Tibial nerve (tissue), 3 donors: ENCODE data around the gene ITGAL.

ENCODE experiments used
- POLR2A ChIP-seq, 2 donors: fragments of 450-650 bp; IDR thresholded peaks; one replicate each; pipeline ENCODE4 v1.6.1; 2017; ENCODE audit warnings: antibody characterized with exemption in 2 of 2, mild to moderate bottlenecking in 2 of 2, moderate library complexity in 2 of 2
- TF ChIP-seq, protein P1 (sequence below), 5 experiments: fragments of 200-600 bp in 3 of 5; fragments of 450-650 bp in 2 of 5; sonication (generic) in 3 of 5; IDR thresholded peaks; one replicate each; pipeline ENCODE4 v1.5.1; 2016 to 2019; ENCODE audit warnings: antibody characterized with exemption in 5 of 5, mild to moderate bottlenecking in 3 of 5, moderate library complexity in 2 of 5

DNA sequence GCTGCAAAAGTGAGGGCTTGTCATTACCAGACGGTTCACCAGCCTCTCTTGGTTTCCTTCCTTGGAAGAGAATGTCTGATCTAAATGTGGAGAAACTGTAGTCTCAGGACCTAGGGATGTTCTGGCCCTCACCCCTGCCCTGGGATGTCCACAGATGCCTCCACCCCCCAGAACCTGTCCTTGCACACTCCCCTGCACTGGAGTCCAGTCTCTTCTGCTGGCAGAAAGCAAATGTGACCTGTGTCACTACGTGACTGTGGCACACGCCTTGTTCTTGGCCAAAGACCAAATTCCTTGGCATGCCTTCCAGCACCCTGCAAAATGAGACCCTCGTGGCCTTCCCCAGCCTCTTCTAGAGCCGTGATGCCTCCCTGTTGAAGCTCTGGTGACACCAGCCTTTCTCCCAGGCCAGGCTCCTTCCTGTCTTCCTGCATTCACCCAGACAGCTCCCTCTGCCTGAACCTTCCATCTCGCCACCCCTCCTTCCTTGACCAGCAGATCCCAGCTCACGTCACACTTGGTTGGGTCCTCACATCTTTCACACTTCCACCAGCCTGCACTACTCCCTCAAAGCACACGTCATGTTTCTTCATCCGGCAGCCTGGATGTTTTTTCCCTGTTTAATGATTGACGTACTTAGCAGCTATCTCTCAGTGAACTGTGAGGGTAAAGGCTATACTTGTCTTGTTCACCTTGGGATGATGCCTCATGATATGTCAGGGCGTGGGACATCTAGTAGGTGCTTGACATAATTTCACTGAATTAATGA is 49.5 kb downstream of the ITGAL start:
- TF ChIP-seq, protein P1, sequence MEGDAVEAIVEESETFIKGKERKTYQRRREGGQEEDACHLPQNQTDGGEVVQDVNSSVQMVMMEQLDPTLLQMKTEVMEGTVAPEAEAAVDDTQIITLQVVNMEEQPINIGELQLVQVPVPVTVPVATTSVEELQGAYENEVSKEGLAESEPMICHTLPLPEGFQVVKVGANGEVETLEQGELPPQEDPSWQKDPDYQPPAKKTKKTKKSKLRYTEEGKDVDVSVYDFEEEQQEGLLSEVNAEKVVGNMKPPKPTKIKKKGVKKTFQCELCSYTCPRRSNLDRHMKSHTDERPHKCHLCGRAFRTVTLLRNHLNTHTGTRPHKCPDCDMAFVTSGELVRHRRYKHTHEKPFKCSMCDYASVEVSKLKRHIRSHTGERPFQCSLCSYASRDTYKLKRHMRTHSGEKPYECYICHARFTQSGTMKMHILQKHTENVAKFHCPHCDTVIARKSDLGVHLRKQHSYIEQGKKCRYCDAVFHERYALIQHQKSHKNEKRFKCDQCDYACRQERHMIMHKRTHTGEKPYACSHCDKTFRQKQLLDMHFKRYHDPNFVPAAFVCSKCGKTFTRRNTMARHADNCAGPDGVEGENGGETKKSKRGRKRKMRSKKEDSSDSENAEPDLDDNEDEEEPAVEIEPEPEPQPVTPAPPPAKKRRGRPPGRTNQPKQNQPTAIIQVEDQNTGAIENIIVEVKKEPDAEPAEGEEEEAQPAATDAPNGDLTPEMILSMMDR (IDR thresholded peaks at IDR 0.05) = no peak
- TF ChIP-seq POLR2A (IDR thresholded peaks at IDR 0.05) = no peak
